Stimulated activated naive CD4-positive, alpha-beta T cell (primary cell): ENCODE measurements around the gene RNF112.
"Not testable (repeated sequence)": the region's sequence is repeated elsewhere in the genome, so short reads cannot be mapped to it uniquely, and the experiment has no call there.

ENCODE experiments used
- DNase-seq, 6 experiments: peaks; one replicate each; lab custom pipeline; 2025; lab: John Stamatoyannopoulos, UW

Gene RNF112

GRCh38 chr17:19448341-19449268 lies 37.6 kb downstream of the RNF112 start:
- no peak for DNase-seq

- no peak for DNase-seq
Observed at GRCh38 chr17:19449656-19450055, 38.6 kb downstream of the RNF112 start.

- no peak for DNase-seq
Observed at GRCh38 chr17:19453296-19453695, 42.3 kb downstream of the RNF112 start.

- DNase-seq: no peak
Observed at GRCh38 chr17:19454074-19454473, 43.0 kb downstream of the RNF112 start.

GRCh38 chr17:19456016-19456927 lies 45.2 kb downstream of the RNF112 start:
- DNase-seq: no peak

- no peak for DNase-seq
Observed at GRCh38 chr17:19457046-19457445, 46.0 kb downstream of the RNF112 start.

GRCh38 chr17:19457830-19458271 lies 46.8 kb downstream of the RNF112 start:
- DNase-seq: no peak

GRCh38 chr17:19458481-19458880 lies 47.4 kb downstream of the RNF112 start:
- DNase-seq: not testable (repeated sequence)

- DNase-seq: not testable (repeated sequence)
Observed at GRCh38 chr17:19459018-19459655, 48.1 kb downstream of the RNF112 start.

GRCh38 chr17:19460700-19461099 lies 49.7 kb downstream of the RNF112 start:
- DNase-seq: no peak

GRCh38 chr17:19461116-19461515 lies 50.1 kb downstream of the RNF112 start:
- no peak for DNase-seq

GRCh38 chr17:19461681-19462080 lies 50.6 kb downstream of the RNF112 start:
- DNase-seq: no peak

- DNase-seq: not testable (repeated sequence)
Observed at GRCh38 chr17:19462456-19463035, 51.5 kb downstream of the RNF112 start.

- DNase-seq: no peak
Observed at GRCh38 chr17:19464031-19465026, 53.3 kb downstream of the RNF112 start.
